ENCODE measurements around the gene SPATA46. TPM values are rescaled to one million over a fixed set of nuclear protein-coding genes. Genes with fewer than 3 reads are reported as not detected.

Gene SPATA46
- total and polyA plus RNA-seq, 2 donors (not counting 1 experiment from before 2014, with no cell fraction given), result not detected

GRCh38 chr1:162327788-162328165 lies 48.9 kb downstream of the SPATA46 start:
- Mint-ChIP-seq H3K27ac (no peak overlapping the region), H3K4me3 (no peak overlapping the region), H3K4me1 (no peaks in the 10 kb centered on the region), H3K27me3 (peaks cover 36% of the 10 kb centered on the region), H3K9me3 (ENCODE audit: insufficient read depth) (no peaks in the 10 kb centered on the region)
- Histone ChIP-seq H2AFZ (ENCODE audit: insufficient read depth, low read depth, low read length, poor library complexity, severe bottlenecking) (no peak overlapping the region), H3K9ac (ENCODE audit: low read length) (no peak overlapping the region), H3K27me3 (replicated peaks in 1 of 4; ENCODE audit: control extremely low read depth in 1 of 4, control insufficient read depth in 3 of 4, insufficient read depth in 4 of 4, low read length in 3 of 4) (no peaks in the 10 kb centered on the region), H3K4me2 (replicated peaks; ENCODE audit: low read depth, low read length, poor library complexity, severe bottlenecking) (no peak overlapping the region), H3K4me1 (ENCODE audit: control insufficient read depth in 2 of 2, insufficient read depth in 2 of 2, low read length in 2 of 2) (no peaks in the 10 kb centered on the region), H3K27ac (ENCODE audit: low read length in 2 of 2) (no peak overlapping the region), H3K79me2 (ENCODE audit: control insufficient read depth, insufficient read depth, low read length) (no peaks in the 10 kb centered on the region), H3K9me3 (ENCODE audit: control extremely low read depth in 1 of 3, control insufficient read depth in 2 of 3, insufficient read depth in 1 of 3, low read length in 2 of 3) (no peaks in the 10 kb centered on the region), H4K20me1 (ENCODE audit: control insufficient read depth, insufficient read depth, low read length, poor library complexity, severe bottlenecking) (no peaks in the 10 kb centered on the region), H3K4me3 (ENCODE audit: control extremely low read depth in 1 of 5, extremely low read depth in 1 of 5, insufficient read depth in 1 of 5, low read depth in 2 of 5, low read length in 4 of 5) (no peak overlapping the region), H3K36me3 (replicated peaks in 1 of 2; ENCODE audit: control extremely low read depth in 1 of 2, control insufficient read depth in 1 of 2, extremely low read depth in 1 of 2, insufficient read depth in 2 of 2, low read length in 1 of 2) (no peaks in the 10 kb centered on the region)
- no peak for ATAC-seq (ENCODE audit: low read depth)
- DNase-seq, result no peak
- intact Hi-C loops (cut with micrococcal nuclease), result no loop called here
- WGBS (ENCODE audit: insufficient coverage), result no CpG with 5 or more reads among the region's 1 CpG
- POLR2A ChIA-PET, result no interaction called here
- CTCF ChIA-PET, result interaction anchor here (1.2 kb wide), 1 partner anchor 64 kb away, joined by 4 read pairs; no protein-coding TSS in a partner anchor
- TF ChIP-seq EZH2 (IDR thresholded peaks at IDR 0.05; ENCODE audit: borderline replicate concordance, insufficient read depth, low read depth, low read length, poor library complexity, severe bottlenecking), result no peak

GRCh38 chr1:162327144-162327787 lies 49.4 kb downstream of the SPATA46 start:
- ChIA-PET CTCF (interaction anchor here (1.2 kb wide), 1 partner anchor 65 kb away, joined by 4 read pairs; no protein-coding TSS in a partner anchor), POLR2A (no interaction called here)
- no peaks in the 10 kb centered on the region for H3K36me3 ChIP-seq (replicated peaks in 1 of 2; ENCODE audit: control extremely low read depth in 1 of 2, control insufficient read depth in 1 of 2, extremely low read depth in 1 of 2, insufficient read depth in 2 of 2, low read length in 1 of 2)
- H4K20me1 ChIP-seq (ENCODE audit: control insufficient read depth, insufficient read depth, low read length, poor library complexity, severe bottlenecking), result no peaks in the 10 kb centered on the region
- DNase-seq (no peak), ATAC-seq (ENCODE audit: low read depth) (no peak)
- no peak overlapping the region for H3K4me3 Mint-ChIP-seq
- H3K27me3 ChIP-seq (replicated peaks in 1 of 4; ENCODE audit: control extremely low read depth in 1 of 4, control insufficient read depth in 3 of 4, insufficient read depth in 4 of 4, low read length in 3 of 4), result no peaks in the 10 kb centered on the region
- H3K9ac ChIP-seq (ENCODE audit: low read length), result no peak overlapping the region
- no peak overlapping the region for H3K4me3 ChIP-seq (ENCODE audit: control extremely low read depth in 1 of 5, extremely low read depth in 1 of 5, insufficient read depth in 1 of 5, low read depth in 2 of 5, low read length in 4 of 5)
- H3K4me2 ChIP-seq (replicated peaks; ENCODE audit: low read depth, low read length, poor library complexity, severe bottlenecking), result no peak overlapping the region
- H2AFZ ChIP-seq (ENCODE audit: insufficient read depth, low read depth, low read length, poor library complexity, severe bottlenecking), result no peak overlapping the region
- no peak for TF ChIP-seq EZH2 (IDR thresholded peaks at IDR 0.05; ENCODE audit: borderline replicate concordance, insufficient read depth, low read depth, low read length, poor library complexity, severe bottlenecking)
- no peak for TF ChIP-seq CTCF (IDR thresholded peaks at IDR 0.05)
- peaks cover 39% of the 10 kb centered on the region for H3K27me3 Mint-ChIP-seq
- intact Hi-C loops (cut with micrococcal nuclease), result no loop called here
- no peak overlapping the region for H3K27ac ChIP-seq (ENCODE audit: low read length in 2 of 2)
- H3K27ac Mint-ChIP-seq, result no peak overlapping the region
- no CpG with 5 or more reads among the region's 2 CpGs for WGBS (ENCODE audit: insufficient coverage)
- no peaks in the 10 kb centered on the region for H3K9me3 ChIP-seq (ENCODE audit: control extremely low read depth in 1 of 3, control insufficient read depth in 2 of 3, insufficient read depth in 1 of 3, low read length in 2 of 3)
- H3K4me1 Mint-ChIP-seq, result no peaks in the 10 kb centered on the region
- no peaks in the 10 kb centered on the region for H3K9me3 Mint-ChIP-seq (ENCODE audit: insufficient read depth)
- H3K4me1 ChIP-seq (ENCODE audit: control insufficient read depth in 2 of 2, insufficient read depth in 2 of 2, low read length in 2 of 2), result no peaks in the 10 kb centered on the region
- no peaks in the 10 kb centered on the region for H3K79me2 ChIP-seq (ENCODE audit: control insufficient read depth, insufficient read depth, low read length)

Measured in B cell (primary cell).